ENCODE data around the gene INPP5A.

DNA sequence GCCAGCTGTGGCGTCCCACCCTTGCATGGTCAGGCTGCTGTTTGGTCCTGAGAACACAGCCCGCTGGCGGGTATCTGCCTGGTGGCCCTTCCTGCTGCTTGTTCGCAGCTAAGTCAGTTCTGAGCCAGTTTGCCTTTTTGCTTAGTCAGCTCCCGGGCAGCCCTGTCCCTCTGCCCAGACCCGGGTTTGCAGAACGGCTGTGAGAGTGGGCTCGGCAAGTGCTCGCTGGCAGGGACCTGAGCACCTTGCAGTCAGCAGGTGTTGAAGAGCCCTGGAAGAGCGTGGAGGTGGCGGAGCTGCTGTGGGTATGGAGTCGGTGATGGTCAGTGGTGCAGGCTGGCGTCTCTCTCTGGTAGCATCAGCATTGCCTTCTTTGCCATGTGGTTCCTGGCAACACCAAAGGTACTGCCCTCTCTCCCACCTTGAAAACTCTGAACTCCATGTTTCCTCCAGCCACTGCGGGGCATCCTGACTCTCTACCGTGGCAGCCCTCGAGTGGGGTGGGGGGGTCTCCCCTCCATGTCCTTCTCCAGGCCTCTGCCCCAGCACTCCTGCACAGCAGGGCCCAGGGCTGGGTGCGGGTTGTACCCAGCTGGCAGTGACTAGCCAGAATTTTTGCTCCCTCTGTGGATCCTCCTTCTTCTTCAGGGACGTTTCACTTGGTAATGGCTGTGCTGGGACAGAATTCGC, 4.6 kb downstream of the INPP5A start:
- no peak for TF ChIP-seq ARNTL (CRISPR knock-in tag; IDR thresholded peaks at IDR 0.05; ENCODE audit: borderline replicate concordance, low read depth)
- no peak for TF ChIP-seq SNAI2 (CRISPR knock-in tag; IDR thresholded peaks at IDR 0.05)
- TF ChIP-seq, protein P1, sequence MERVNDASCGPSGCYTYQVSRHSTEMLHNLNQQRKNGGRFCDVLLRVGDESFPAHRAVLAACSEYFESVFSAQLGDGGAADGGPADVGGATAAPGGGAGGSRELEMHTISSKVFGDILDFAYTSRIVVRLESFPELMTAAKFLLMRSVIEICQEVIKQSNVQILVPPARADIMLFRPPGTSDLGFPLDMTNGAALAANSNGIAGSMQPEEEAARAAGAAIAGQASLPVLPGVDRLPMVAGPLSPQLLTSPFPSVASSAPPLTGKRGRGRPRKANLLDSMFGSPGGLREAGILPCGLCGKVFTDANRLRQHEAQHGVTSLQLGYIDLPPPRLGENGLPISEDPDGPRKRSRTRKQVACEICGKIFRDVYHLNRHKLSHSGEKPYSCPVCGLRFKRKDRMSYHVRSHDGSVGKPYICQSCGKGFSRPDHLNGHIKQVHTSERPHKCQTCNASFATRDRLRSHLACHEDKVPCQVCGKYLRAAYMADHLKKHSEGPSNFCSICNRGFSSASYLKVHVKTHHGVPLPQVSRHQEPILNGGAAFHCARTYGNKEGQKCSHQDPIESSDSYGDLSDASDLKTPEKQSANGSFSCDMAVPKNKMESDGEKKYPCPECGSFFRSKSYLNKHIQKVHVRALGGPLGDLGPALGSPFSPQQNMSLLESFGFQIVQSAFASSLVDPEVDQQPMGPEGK (CRISPR knock-in tag; IDR thresholded peaks at IDR 0.05; ENCODE audit: borderline replicate concordance), result no peak
- TF ChIP-seq ZNF565 (CRISPR knock-in tag; conservative IDR thresholded peaks at IDR 0.05; ENCODE audit: low read depth), result no peak
- TF ChIP-seq RARB (CRISPR knock-in tag; IDR thresholded peaks at IDR 0.05), result no peak
- no peak for TF ChIP-seq OSR1 (CRISPR knock-in tag; IDR thresholded peaks at IDR 0.05)
- no peak for TF ChIP-seq CSDC2 (CRISPR knock-in tag; IDR thresholded peaks at IDR 0.05)
- TF ChIP-seq ZC3H10 (CRISPR knock-in tag; IDR thresholded peaks at IDR 0.05), result no peak
- TF ChIP-seq TSHZ2 (CRISPR knock-in tag; IDR thresholded peaks at IDR 0.05), result no peak
- TF ChIP-seq ZNF70 (CRISPR knock-in tag; IDR thresholded peaks at IDR 0.05), result no peak
- TF ChIP-seq ESRRG (CRISPR knock-in tag; IDR thresholded peaks at IDR 0.05), result no peak
- no peak for TF ChIP-seq CREB5 (CRISPR knock-in tag; IDR thresholded peaks at IDR 0.05; ENCODE audit: low read depth)
- TF ChIP-seq ZFP30 (CRISPR knock-in tag; IDR thresholded peaks at IDR 0.05), result no peak
- no peak for TF ChIP-seq TCF4 (CRISPR knock-in tag; IDR thresholded peaks at IDR 0.05; ENCODE audit: borderline replicate concordance)

Measured in SK-N-SH treated with all-trans-retinoic acid at 6 μM for 48 hours (cell line).